WTC11 (cell line): ENCODE results near the gene NLRP7. TPM values are rescaled to one million over a fixed set of nuclear protein-coding genes. Genes with fewer than 3 reads are reported as not detected.
"Not testable (repeated sequence)": the region's sequence is repeated elsewhere in the genome, so short reads cannot be mapped to it uniquely, and the experiment has no call there.

Source experiments
- ATAC-seq: fragments of 200-7000 bp; cut with Tn5 transposase; 2 replicates; pipeline ENCODE4 v1.10.0; 2021; ENCODE audit warnings: mild to moderate bottlenecking, moderate library complexity
- CTCF ChIA-PET: fragments of 300-600 bp; sonication (Branson Sonifier 250); formaldehyde crosslinking; loops from one replicate; lab custom pipeline; 2021; ENCODE audit warnings: antibody characterized with exemption; lab: Charles Lee
- POLR2A ChIA-PET: fragments of 350-600 bp; sonication (Branson Sonifier 250); formaldehyde crosslinking; loops from one replicate; lab custom pipeline; 2021; ENCODE audit warnings: antibody characterized with exemption; lab: Charles Lee
- DNase-seq: peaks from one replicate; pipeline ENCODE4 v3.0.0; 2021; ENCODE audit warnings: low spot score
- H3K27ac Mint-ChIP-seq: 2 replicates; pipeline ENCODE4 v1.8.0; 2021; ENCODE audit warnings: mixed read lengths
- H3K27me3 Mint-ChIP-seq: 2 replicates; pipeline ENCODE4 v1.8.0; 2021; ENCODE audit warnings: low read depth, mild to moderate bottlenecking, moderate library complexity, mixed read lengths
- H3K36me3 Mint-ChIP-seq: 2 replicates; pipeline ENCODE4 v1.8.0; 2021; ENCODE audit warnings: mixed read lengths
- H3K4me1 Mint-ChIP-seq: 2 replicates; pipeline ENCODE4 v1.8.0; 2022; ENCODE audit warnings: mixed read lengths
- H3K4me3 Mint-ChIP-seq: 2 replicates; pipeline ENCODE4 v1.8.0; 2021; ENCODE audit warnings: mild to moderate bottlenecking, moderate library complexity, mixed read lengths
- H3K9me3 Mint-ChIP-seq: 2 replicates; pipeline ENCODE4 v1.8.0; 2021; ENCODE audit warnings: mixed read lengths
- ARID4B ChIP-seq: sonication (generic); formaldehyde crosslinking; IDR thresholded peaks from 2 replicates; pipeline ENCODE4 v1.8.0; 2023; ENCODE audit warnings: missing genetic modification reagents, mild to moderate bottlenecking, borderline replicate concordance
- ATF2 ChIP-seq: sonication (generic); formaldehyde crosslinking; IDR thresholded peaks from 2 replicates; pipeline ENCODE4 v1.8.1; 2022; ENCODE audit warnings: low read depth, missing genetic modification reagents, borderline replicate concordance
- CREM ChIP-seq: sonication (generic); formaldehyde crosslinking; IDR thresholded peaks from 2 replicates; pipeline ENCODE4 v1.8.1; 2022; ENCODE audit warnings: mild to moderate bottlenecking, missing genetic modification reagents, moderate library complexity
- E2F1 ChIP-seq: sonication (generic); formaldehyde crosslinking; IDR thresholded peaks from 2 replicates; pipeline ENCODE4 v1.8.0; 2022; ENCODE audit warnings: mild to moderate bottlenecking, missing genetic modification reagents
- E2F5 ChIP-seq: sonication (generic); formaldehyde crosslinking; IDR thresholded peaks from 2 replicates; pipeline ENCODE4 v1.8.1; 2022; ENCODE audit warnings: mild to moderate bottlenecking, moderate library complexity, missing genetic modification reagents
- ELF4 ChIP-seq: sonication (generic); formaldehyde crosslinking; IDR thresholded peaks from 2 replicates; pipeline ENCODE4 v1.8.1; 2022; ENCODE audit warnings: low read depth, mild to moderate bottlenecking, moderate library complexity, missing genetic modification reagents
- FOXJ3 ChIP-seq: sonication (generic); formaldehyde crosslinking; IDR thresholded peaks from 2 replicates; pipeline ENCODE4 v1.9.0; 2021; ENCODE audit warnings: missing genetic modification reagents, mild to moderate bottlenecking, borderline replicate concordance
- FOXK1 ChIP-seq: sonication (generic); formaldehyde crosslinking; IDR thresholded peaks from 2 replicates; pipeline ENCODE4 v1.8.0; 2022; ENCODE audit warnings: mild to moderate bottlenecking, moderate library complexity, missing genetic modification reagents
- FOXP4 ChIP-seq: sonication (generic); formaldehyde crosslinking; IDR thresholded peaks from 2 replicates; pipeline ENCODE4 v1.8.0; 2022; ENCODE audit warnings: mild to moderate bottlenecking, missing genetic modification reagents
- NR1H2 ChIP-seq: sonication (generic); formaldehyde crosslinking; IDR thresholded peaks from 2 replicates; pipeline ENCODE4 v1.9.0; 2021; ENCODE audit warnings: mild to moderate bottlenecking, moderate library complexity, missing genetic modification reagents
- PRDM15 ChIP-seq: sonication (generic); formaldehyde crosslinking; IDR thresholded peaks from 2 replicates; pipeline ENCODE4 v1.8.0; 2022; ENCODE audit warnings: missing genetic modification reagents
- RORB ChIP-seq: fragments of 250-450 bp; sonication (Bioruptor Pico); IDR thresholded peaks from 2 replicates; pipeline ENCODE4 v1.9.0; 2021; ENCODE audit warnings: mild to moderate bottlenecking
- TCF7 ChIP-seq: sonication (generic); formaldehyde crosslinking; IDR thresholded peaks from 2 replicates; pipeline ENCODE4 v1.8.0; 2022; ENCODE audit warnings: mild to moderate bottlenecking, low read depth, missing genetic modification reagents, moderate library complexity
- TEAD1 ChIP-seq: sonication (generic); formaldehyde crosslinking; IDR thresholded peaks from 2 replicates; pipeline ENCODE4 v1.8.0; 2022; ENCODE audit warnings: mild to moderate bottlenecking, missing genetic modification reagents
- ZNF121 ChIP-seq: sonication (generic); formaldehyde crosslinking; IDR thresholded peaks from 2 replicates; pipeline ENCODE4 v1.8.0; 2023; ENCODE audit warnings: missing genetic modification reagents
- ZNF138 ChIP-seq: sonication (generic); formaldehyde crosslinking; conservative IDR thresholded peaks from 2 replicates; pipeline ENCODE4 v1.8.1; 2022; ENCODE audit warnings: mild to moderate bottlenecking, moderate library complexity, missing genetic modification reagents
- ZNF263 ChIP-seq: sonication (generic); formaldehyde crosslinking; IDR thresholded peaks from 2 replicates; pipeline ENCODE4 v1.8.1; 2022; ENCODE audit warnings: low read depth, mild to moderate bottlenecking, moderate library complexity, missing genetic modification reagents
- ZNF317 ChIP-seq: sonication (generic); formaldehyde crosslinking; IDR thresholded peaks from 2 replicates; pipeline ENCODE4 v1.8.1; 2023; ENCODE audit warnings: low read depth, mild to moderate bottlenecking, moderate library complexity, missing genetic modification reagents, borderline replicate concordance
- ZNF396 ChIP-seq: fragments of 250-450 bp; sonication (Bioruptor Pico); IDR thresholded peaks from 2 replicates; pipeline ENCODE4 v1.8.0; 2021; ENCODE audit warnings: mild to moderate bottlenecking, moderate library complexity, borderline replicate concordance
- total RNA-seq: library from RNA; stranded (reverse); gene quantifications from 3 replicates; pipeline ENCODE4 v1.2.3, GENCODE V29; 2021

The NLRP7 gene
- total RNA-seq, 1 experiment from 2014 or later, result 6.8 TPM

- TF ChIP-seq E2F1 (CRISPR knock-in tag) (no peak), ZNF317 (CRISPR knock-in tag) (no peak), FOXK1 (CRISPR knock-in tag) (no peak), ZNF263 (CRISPR knock-in tag) (no peak), FOXJ3 (CRISPR knock-in tag) (no peak), CREM (CRISPR knock-in tag) (no peak), E2F5 (CRISPR knock-in tag) (no peak), PRDM15 (CRISPR knock-in tag) (no peak), ELF4 (CRISPR knock-in tag) (no peak)
These were observed 44.0 kb downstream of the NLRP7 start (continued) for GRCh38 chr19:54903303-54903702.

- Mint-ChIP-seq H3K4me3 (no peak overlapping the region), H3K4me1 (peaks cover 58% of the 10 kb centered on the region), H3K9me3 (peaks cover 13% of the 10 kb centered on the region), H3K27me3 (peaks cover 5% of the 10 kb centered on the region), H3K27ac (peak overlapping the region; percentile 69; the same call in 1 of the 2 replicates), H3K36me3 (peaks cover 14% of the 10 kb centered on the region)
- ATAC-seq (peak; percentile 30; the same call in 1 of the 2 replicates), DNase-seq (no peak)
- ChIA-PET POLR2A (interaction anchor here (0.6 to 0.7 kb wide), 3 partner anchors 9 to 234 kb away, joined by 3 to 5 read pairs (median 4); no protein-coding TSS in a partner anchor), CTCF (interaction anchor here (0.6 to 3.0 kb wide), 4 partner anchors 9 to 1181 kb away, joined by 3 to 16 read pairs (median 5); no protein-coding TSS in a partner anchor)
- TF ChIP-seq ARID4B (CRISPR knock-in tag) (no peak), FOXP4 (CRISPR knock-in tag) (no peak), ATF2 (CRISPR knock-in tag) (no peak), ZNF121 (CRISPR knock-in tag) (no peak), NR1H2 (CRISPR knock-in tag) (no peak), ZNF138 (CRISPR knock-in tag) (no peak), TEAD1 (CRISPR knock-in tag) (no peak), TCF7 (no peak), ZNF396 (CRISPR knock-in tag) (no peak), RORB (no peak)
These were observed 45.3 kb downstream of the NLRP7 start for GRCh38 chr19:54902061-54902460.

- DNase-seq, ATAC-seq, H3K27me3 Mint-ChIP-seq, H3K4me3 Mint-ChIP-seq: not testable (repeated sequence)
- H3K4me1 Mint-ChIP-seq, result peaks cover 58% of the 10 kb centered on the region
- CTCF ChIA-PET, result interaction anchor here (1.0 to 1.1 kb wide), 2 partner anchors 20 to 386 kb away, joined by 3 to 14 read pairs; no protein-coding TSS in a partner anchor
- H3K9me3 Mint-ChIP-seq, result peaks cover 13% of the 10 kb centered on the region
- 0 out of 2 replicates have a peak overlapping the region, but pooled peaks have one; percentile 54 for H3K27ac Mint-ChIP-seq
- POLR2A ChIA-PET, result interaction anchor here (0.7 kb wide), 1 partner anchor 217 kb away, joined by 5 read pairs; no protein-coding TSS in a partner anchor
- H3K36me3 Mint-ChIP-seq, result peaks cover 14% of the 10 kb centered on the region
These were observed 46.2 kb downstream of the NLRP7 start for GRCh38 chr19:54901153-54901552.
